NCI-H526 treated with DMSO at 0.1 percent for 48 hours (cell line): Measurements from ENCODE around the gene ADGRE3.
"Not testable (repeated sequence)": the region's sequence is repeated elsewhere in the genome, so short reads cannot be mapped to it uniquely, and the experiment has no call there.

Source experiments
- DNase-seq: peaks from one replicate; lab custom pipeline; 2025; lab: John Stamatoyannopoulos, UW

Gene ADGRE3

DNA sequence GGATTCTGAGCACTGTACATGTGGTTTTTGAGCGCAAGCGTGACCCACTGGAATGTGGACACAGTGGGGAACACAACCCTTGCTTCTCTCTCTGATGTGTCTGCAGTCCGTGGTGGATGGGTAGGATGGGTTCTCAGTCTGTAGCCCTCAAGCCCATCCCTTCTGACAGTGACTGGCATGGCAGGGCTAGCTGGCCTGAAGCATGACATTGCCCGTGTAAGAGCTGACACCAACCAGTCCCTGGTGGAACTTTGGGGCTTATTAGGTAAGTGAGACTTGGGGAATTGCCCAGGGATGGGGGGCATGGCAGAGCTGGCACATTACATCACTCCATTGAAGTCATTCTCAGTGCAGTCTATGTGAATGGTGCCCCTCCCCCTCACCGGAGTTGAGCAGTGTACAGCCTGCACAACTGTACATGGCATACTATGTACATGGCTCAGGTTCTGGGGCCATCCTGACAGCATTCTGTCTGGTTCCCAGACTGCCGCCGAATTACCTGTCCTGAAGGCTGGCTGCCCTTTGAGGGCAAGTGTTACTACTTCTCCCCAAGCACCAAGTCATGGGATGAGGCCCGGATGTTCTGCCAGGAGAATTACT lies 75.0 kb downstream of the ADGRE3 start:
- DNase-seq = no peak

DNA sequence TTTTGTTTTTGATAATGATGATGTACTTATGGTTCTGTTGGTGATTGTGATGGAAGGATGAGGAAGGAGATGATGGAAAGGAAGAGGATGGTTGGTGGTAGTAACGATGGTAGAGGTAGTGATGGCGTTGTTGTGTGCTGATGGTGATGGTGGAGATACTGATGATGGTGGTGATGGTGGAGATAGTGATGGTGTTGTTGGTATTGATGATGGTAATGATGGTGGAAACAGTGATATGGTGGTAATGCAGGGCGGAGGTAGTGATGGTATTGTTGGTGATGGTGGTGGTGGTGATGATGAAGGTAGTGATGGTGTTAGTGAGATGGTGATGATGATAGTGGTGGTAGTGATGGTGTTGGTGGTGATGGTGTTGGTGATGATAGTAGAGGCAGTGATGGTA lies 79.1 kb downstream of the ADGRE3 start:
- no peak for DNase-seq

DNA sequence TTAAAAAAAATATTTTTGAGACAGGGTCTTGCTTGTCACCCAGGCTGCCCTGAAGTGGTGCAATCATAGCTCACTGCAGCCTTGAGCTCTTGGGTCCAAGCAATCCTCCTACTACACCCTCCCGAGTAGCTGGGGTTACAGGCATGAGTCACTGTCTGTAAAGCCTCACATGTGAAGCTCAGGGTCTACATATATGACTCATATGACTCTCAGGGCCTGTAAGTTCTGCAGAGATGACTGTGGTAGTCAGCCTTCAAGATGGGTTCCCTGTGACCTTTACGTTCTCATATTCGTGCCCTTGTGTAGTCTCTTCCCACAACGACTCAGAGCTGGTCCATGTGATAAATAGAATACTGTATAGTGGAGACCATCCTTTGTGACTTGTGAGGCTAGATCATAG lies 85.2 kb downstream of the ADGRE3 start:
- not testable (repeated sequence) for DNase-seq

DNA sequence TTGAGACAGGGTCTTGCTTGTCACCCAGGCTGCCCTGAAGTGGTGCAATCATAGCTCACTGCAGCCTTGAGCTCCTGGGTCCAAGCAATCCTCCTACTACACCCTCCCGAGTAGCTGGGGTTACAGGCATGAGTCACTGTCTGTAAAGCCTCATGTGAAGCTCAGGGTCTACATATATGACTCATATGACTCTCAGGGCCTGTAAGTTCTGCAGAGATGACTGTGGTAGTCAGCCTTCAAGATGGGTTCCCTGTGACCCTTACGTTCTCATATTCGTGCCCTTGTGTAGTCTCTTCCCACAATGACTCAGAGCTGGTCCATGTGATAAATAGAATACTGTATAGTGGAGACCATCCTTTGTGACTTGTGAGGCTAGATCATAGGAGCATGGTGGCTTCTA lies 89.5 kb downstream of the ADGRE3 start:
- DNase-seq = not testable (repeated sequence)

DNA sequence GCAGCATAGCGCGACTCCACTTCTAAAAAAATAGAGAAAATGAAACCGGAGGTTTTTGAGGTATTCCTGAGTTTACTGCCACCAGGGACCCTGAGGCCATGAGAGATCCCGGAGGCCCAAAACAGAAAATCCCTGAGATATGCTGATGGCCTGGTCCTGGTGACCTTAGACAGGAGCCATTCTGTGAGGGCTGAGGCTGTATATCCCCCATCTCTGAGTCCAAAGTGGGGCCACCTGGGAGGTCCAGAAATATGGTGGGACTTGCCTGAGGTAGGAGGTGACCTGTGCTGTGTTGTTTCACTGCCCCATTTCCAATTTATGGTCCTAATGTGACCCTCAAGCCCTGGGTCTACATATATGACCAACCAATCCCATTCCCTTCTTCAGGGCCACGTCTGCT lies 90.3 kb downstream of the ADGRE3 start:
- not testable (repeated sequence) for DNase-seq

DNA sequence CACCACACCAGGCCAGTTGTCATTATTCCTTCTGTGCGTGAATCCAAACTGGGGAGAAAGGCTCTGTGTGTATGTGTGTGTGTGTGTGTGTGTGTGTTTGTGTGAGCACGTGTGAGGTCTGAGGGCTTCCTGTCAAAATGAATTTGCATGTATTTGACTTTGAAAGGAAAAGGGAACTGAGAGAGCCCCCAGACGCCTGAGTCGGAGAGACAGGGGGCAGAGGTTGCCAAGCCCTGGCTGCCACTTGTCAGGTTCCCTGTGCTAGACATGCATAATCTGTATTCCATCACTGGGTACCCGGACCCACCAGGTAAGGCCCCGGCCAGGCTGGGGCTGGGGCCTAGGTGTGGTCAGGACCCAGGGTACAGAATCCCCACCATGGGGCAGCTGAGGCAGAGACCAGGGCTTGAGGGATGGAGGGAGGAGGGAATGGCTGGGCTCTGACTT lies 91.7 kb downstream of the ADGRE3 start, which contains the start of gene CLEC17A:
CLEC17A (plus strand) TSS at position 191 of the 447 bp plus-strand sequence; CDS start at position 268, 77 bp downstream.
- no peak for DNase-seq

DNA sequence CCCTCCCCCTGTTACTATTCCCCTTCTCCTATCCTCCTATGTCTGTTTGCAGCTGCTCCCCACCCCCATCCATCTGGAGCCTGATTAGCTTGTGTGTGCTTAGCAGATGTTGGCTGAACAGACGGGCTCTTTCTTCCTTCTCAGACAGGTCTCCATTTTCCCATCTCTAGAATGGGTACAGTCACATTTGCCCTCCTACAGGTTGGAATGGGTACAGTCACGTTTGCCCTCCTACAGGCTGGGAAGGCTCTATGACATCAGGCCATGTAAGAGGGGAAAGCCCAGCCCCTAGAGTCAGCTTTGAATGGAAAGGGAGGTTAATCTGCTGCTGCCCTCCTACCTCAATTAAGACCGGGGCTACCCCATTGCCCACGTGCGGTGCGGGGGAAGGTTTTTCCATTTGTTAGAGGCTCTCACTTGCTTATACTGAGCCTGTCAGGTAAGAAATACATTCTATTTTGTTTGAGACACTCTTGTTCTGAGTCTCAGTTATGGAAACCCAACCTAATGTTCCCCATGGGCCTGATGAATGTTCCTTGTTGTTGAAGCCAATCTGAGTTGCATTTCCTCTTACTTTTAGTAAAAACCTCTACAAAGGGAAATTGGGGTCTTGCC lies 93.9 kb downstream of the ADGRE3 start:
- DNase-seq = no peak

DNA sequence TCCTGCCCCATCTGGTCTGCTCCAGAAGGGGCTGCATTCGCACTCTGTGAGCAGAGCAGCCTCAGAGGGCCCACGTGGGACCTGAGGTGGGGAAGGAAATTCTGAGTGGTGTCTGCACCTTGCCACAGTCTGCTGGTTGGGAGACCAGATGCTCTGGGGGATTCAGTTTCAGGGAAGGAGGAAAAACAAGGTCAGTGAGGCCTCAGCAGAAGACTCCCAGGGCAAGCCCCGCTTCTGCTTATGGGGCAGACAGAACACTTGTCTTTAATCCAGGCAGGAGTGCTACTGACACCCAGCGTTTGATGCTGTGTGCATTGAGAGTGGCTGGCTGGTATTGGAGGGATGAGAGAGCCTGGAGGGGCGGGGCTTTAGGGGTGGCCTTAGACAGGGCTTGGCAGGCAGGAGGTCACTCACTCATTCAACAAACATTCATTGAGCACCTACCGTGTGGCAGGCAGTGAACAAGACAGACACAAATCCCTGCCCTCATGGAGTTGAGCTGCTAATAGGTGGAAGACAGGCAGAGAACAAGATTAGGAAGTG lies 96.7 kb downstream of the ADGRE3 start:
- no peak for DNase-seq

DNA sequence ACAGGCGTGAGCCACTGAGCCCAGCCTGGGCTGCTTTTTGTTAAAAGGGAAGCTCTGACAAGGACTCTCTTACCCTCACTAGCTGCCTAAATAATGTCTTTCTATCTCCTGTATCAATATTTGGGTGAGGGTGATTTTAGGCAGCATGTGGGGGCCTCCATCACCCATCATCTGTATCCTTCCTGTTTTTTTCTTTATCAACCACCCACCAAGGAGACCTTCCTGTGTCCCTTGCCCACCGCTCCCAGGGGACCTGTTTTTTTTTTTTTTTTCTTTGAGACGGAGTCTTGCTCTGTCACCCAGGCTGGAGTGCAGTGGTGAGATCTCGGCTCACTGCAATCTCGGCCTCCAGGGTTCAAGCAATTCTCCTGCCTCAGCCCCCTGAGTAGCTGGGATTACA lies 97.4 kb downstream of the ADGRE3 start:
- DNase-seq = no peak

DNA sequence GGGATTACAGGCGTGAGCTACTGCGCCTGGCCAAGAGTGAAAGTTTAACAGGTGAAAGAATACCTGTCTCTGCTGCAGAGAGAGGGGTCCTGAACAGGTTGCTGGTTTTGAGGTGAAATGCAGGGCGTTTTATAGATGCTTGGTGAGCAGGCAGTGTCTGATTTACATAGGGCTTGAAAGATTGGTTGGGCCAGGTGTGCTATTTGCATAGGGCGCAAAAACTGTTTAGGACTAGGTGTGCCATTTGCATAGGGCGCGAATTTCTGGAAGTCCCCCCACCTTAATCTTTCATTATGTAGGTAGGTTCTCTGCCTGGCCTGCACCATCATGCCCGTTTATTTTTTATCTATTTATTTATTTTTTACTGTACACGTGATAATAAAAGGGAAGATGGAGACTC lies 98.3 kb downstream of the ADGRE3 start:
- DNase-seq = peak; percentile 52

DNA sequence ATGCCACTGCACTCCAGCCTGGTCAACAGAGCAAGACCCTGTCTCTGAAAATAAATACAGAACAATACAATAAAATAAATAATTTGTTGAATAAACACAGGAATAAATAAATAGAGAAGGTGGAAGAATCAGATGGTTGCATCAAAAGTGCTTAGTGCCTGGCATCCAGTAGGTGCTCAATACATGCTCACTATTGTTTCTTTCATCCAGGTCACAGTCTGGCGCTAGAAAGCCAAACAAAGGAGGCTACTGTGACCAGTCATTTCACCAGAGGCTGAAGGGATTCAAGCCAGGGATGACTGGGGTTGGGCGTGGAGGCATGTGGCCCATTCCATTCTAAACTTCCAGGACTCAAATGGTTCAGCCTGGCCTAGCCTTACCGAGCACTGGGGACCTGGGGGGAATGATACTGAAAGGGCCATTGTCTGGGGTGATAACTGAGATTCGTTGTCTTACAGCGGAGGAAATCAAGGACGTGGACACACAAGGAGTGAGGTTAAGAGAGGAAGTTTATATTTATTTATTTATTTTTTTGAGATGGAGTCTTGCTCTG lies 99.1 kb downstream of the ADGRE3 start:
- DNase-seq = no peak

DNA sequence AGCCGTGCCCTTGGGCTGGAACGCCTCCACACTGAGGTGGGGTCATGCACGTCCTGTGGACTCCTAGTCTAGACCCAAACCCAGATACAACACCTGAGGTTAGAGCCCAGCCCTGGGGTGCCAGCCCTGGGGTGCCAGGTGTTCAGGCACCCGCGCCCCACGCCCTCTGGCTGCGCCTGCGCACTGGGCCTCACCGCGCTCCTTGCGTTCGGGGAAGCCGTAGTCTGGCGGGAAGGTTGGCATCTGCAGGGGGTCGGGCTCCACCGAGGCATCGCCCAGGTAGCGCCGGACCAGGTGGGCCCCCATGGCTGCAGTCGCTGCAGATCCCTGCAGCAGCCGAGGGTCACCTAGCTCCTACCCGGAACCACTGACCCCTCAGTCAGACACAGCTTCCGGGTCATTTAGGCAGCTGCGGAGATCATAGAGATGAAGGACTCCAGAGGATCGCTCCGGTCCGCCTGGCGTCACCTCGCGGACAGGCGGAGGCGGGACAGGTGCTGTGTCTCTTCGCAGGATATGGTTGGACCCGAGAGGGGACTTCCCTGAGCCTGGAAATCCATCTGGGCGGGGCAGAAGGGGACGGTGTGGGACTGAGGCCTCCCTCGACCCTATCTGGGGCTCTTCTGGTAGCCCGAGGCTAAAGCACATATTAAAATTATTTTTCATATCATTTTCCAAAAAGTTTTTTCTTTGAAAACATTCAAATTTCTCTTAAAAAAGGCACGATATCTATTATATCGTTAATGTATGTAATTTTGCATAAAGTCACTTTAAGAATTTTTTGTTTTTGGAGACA lies 102.8 kb downstream of the ADGRE3 start, which contains the start of gene NDUFB7:
NDUFB7 (minus strand) TSS at position 372 of the 796 bp plus-strand sequence; CDS start at position 306, 66 bp downstream.
- DNase-seq = peak; percentile 67

DNA sequence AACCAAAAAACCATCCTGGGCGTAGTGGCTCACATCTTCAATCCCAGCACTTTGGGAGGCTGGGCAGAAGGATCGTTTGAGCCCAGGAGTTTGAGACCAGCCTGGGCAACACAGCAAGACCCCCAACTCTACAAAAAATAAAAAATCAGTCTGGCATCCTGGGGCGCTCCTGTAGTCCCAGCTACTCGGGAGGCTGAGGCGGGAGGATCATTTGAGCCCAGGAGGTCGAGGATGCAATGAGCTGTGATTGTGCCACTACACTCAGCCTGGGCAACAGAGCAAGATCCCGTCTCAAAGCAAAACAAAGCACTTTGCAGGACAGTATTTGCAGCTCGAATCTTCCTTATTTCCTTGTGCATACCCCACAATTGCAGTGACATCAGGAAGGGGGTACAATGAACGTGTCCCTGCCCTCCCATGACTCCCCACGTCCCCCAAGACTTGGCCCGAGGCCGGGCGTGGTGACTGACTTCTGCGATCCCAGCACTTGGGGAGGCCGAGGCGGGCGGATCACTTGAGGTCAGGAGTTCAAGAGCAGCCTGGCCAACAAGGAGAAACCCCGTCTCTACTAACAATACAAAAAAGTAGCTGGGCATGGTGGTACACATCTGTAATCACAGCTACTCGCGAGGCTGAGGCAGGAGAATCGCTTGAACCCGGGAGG lies 103.6 kb downstream of the ADGRE3 start:
- no peak for DNase-seq
